HG03108 (cell line): ENCODE results near the gene STUM.

Experiments used
- ATAC-seq: cut with Tn5 transposase; IDR thresholded peaks from one replicate; pipeline ENCODE4 v1.9.1; 2021; ENCODE audit warnings: moderate library complexity; ENCODE audit not compliant: unreplicated experiment

Gene STUM

DNA sequence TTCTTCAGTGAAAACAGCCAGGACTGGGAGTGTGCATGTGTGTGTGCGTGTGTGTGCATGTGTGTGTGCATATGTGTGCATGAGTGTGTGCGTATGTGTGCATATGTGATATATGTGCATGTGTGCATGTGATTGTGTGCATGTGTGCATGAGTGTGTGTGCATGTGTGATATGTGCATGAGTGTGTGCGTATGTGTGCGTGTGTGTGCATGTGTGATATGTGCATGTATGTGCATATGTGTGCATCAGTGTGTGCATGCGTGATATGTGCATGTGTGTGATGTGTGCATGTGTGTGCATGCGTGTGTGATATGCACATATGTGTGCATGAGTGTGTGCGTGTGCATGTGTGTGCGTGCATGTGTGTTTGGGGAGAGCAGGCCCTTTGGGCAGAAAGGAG, 100.7 kb downstream of the STUM start:
- no peak for ATAC-seq

- ATAC-seq = no peak
These were observed 101.2 kb downstream of the STUM start for GRCh38 chr1:226649780-226650179.

DNA sequence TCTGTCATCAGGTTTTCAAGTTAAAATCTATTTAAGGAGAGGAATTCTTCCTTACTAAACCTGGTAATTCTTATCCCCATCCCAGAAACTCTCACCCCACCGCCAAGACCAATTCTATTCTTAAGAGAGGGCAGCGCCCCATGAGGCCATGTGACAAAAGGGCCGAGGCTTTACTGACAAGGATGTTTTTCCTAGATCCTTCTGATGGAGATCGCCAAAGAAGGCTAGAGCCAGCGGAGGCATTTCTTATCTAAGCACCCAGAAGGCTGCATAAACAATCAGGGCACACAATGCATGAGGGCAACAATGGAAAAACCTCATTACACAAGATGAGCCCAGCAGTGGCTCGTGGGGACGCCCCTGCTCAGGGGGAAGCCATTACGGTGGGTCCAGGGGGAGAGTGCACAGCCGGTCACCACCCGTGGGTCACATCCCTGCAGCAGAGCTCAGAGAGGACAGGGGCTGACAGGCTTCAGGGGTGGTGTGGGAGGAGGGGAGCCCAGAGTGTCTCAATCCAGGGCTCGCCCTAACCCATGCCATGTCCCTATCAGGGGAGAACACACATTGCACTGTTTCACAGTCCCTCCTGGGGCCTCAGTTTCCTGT, 101.8 kb downstream of the STUM start:
- ATAC-seq = no peak

- ATAC-seq = no peak
These were observed 102.6 kb downstream of the STUM start for GRCh38 chr1:226651041-226651731.

DNA sequence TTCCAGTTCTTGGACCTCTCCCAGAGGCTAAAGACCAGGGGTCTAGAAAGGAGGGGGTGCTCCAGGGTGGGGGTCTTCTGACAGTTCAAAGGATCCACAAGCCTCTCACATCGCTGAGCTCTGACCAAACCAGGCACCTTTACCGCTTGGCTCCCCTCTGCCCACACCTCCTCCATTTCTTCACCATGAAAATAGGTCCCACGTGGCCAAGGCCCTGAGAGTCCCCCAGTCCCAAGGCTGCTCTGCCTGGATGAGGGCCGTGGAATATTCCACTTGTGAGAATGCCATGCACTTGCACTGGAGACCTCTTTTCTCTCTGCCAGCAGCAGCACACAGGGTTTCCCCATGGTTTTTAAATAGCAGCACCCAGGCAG, 103.2 kb downstream of the STUM start:
- ATAC-seq = no peak

GRCh38 chr1:226652613-226653012, 104.0 kb downstream of the STUM start:
- no peak for ATAC-seq

GRCh38 chr1:226653311-226653921, 104.9 kb downstream of the STUM start:
- ATAC-seq = peak; percentile 80

GRCh38 chr1:226654046-226654667, 105.6 kb downstream of the STUM start:
- ATAC-seq = no peak

GRCh38 chr1:226654668-226655055, 106.1 kb downstream of the STUM start:
- no peak for ATAC-seq

- ATAC-seq = no peak
These were observed 106.9 kb downstream of the STUM start for GRCh38 chr1:226655251-226656163.

- ATAC-seq = no peak
These were observed 107.6 kb downstream of the STUM start for GRCh38 chr1:226656201-226656600.

GRCh38 chr1:226656601-226657277, 108.2 kb downstream of the STUM start:
- no peak for ATAC-seq

- ATAC-seq = no peak
These were observed 109.5 kb downstream of the STUM start for GRCh38 chr1:226657895-226658545.

DNA sequence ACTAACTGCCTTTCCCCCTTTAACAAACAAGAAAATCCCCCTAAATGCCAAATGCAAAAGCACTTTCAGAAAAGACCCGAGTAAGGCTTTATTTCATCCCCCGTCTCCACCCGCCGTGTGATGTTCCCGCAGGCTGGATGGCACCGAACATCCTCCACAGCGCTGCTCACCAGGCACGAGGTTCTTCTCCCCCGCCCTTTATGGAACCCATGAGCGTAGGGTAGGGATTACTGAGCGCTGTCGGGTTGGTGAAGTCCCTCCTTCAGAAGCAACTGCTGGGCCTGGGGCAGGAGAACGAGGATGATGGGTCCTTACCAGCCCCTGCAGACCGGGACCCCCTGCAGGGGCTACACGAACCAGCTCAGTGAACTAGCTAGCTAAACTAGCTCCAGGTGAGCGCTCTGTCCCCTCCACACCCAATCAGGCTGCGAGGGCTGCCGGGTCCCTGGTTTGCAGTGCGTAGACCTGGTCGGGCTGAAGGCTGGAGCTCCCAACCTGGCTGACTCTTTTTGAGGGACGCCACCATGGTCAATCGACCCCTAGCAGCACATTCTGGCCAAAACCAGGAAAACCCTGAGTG, 110.1 kb downstream of the STUM start:
- ATAC-seq = no peak
